T-cell (primary cell): ENCODE measurements around the gene HECTD1. TPM values are rescaled to one million over a fixed set of nuclear protein-coding genes. Genes with fewer than 3 reads are reported as not detected.

ENCODE experiments used
- ATAC-seq, 4 experiments: fragments of 200-7000 bp in 3 of 4; fragments of 150-1000 bp in 1 of 4; cut with Tn5 transposase; replicated peaks in 1 of 4; 1 replicate in 3 of 4; 2 replicates in 1 of 4; pipeline ENCODE4 v1.10.0; 2021; ENCODE audit warnings: moderate library complexity in 3 of 4, mild to moderate bottlenecking in 2 of 4, moderate number of reproducible peaks in 1 of 4
- CTCF ChIA-PET, 2 donors: fragments of 300-600 bp; sonication (Branson Sonifier 250); formaldehyde crosslinking; loops; one replicate each; lab custom pipeline; 2022; ENCODE audit warnings: antibody characterized with exemption in 2 of 2; lab: Charles Lee
- POLR2A ChIA-PET, 2 donors: fragments of 300-600 bp; sonication (Branson Sonifier 250); formaldehyde crosslinking; loops; one replicate each; lab custom pipeline; 2022; ENCODE audit warnings: antibody characterized with exemption in 2 of 2; lab: Charles Lee
- DNase-seq, 35 experiments: peaks; one replicate each; pipeline versions ENCODE4 v3.0.0 to v3.0.0-alpha.2; 2013 to 2023
- H3K27ac ChIP-seq: one replicate; pipeline ENCODE4 v1.5.1; 2013; ENCODE audit warnings: low read length
- H3K27me3 ChIP-seq, 2 experiments: replicated peaks in 1 of 2; 1 replicate in 1 of 2; 2 replicates in 1 of 2; pipeline versions ENCODE4 v1.6.1 to v1.7.0; 2013; ENCODE audit warnings: low read length in 1 of 2, mixed read lengths in 1 of 2; ENCODE audit not compliant: control insufficient read depth in 2 of 2, insufficient read depth in 2 of 2; ENCODE audit errors: extremely low read depth in 1 of 2
- H3K36me3 ChIP-seq, 2 donors: 1 replicate in 1 of 2; 2 replicates in 1 of 2; pipeline versions ENCODE4 v1.6.1 to v1.7.0; 2013; ENCODE audit warnings: low read length in 1 of 2; ENCODE audit not compliant: control insufficient read depth in 2 of 2, insufficient read depth in 1 of 2; ENCODE audit errors: extremely low read depth in 1 of 2
- H3K4me1 ChIP-seq, 2 experiments: 1 replicate in 1 of 2; 2 replicates in 1 of 2; pipeline versions ENCODE4 v1.6.1 to v1.7.0; 2013; ENCODE audit warnings: low read length in 2 of 2, mixed read lengths in 1 of 2; ENCODE audit not compliant: insufficient read depth in 2 of 2, control insufficient read depth in 1 of 2; ENCODE audit errors: extremely low read depth in 1 of 2
- H3K4me3 ChIP-seq, 2 donors: 1 replicate in 1 of 2; 2 replicates in 1 of 2; pipeline versions ENCODE4 v1.5.1 to v1.7.0; 2013; ENCODE audit warnings: mild to moderate bottlenecking in 2 of 2, low read length in 1 of 2, moderate library complexity in 1 of 2; ENCODE audit not compliant: control insufficient read depth in 1 of 2; ENCODE audit errors: extremely low read depth in 1 of 2
- H3K9me3 ChIP-seq: 2 replicates; pipeline ENCODE4 v1.7.0; 2013
- H3K27ac Mint-ChIP-seq, 2 donors: one replicate each; pipeline ENCODE4 v1.8.0; 2020 to 2021; ENCODE audit warnings: mild to moderate bottlenecking in 2 of 2, mixed read lengths in 2 of 2
- H3K27me3 Mint-ChIP-seq, 2 donors: one replicate each; pipeline ENCODE4 v1.8.0; 2021 to 2022; ENCODE audit warnings: mixed read lengths in 2 of 2
- H3K36me3 Mint-ChIP-seq: one replicate; pipeline ENCODE4 v1.8.0; 2021; ENCODE audit warnings: mixed read lengths
- H3K4me1 Mint-ChIP-seq, 3 donors: one replicate each; pipeline ENCODE4 v1.8.0; 2020 to 2022; ENCODE audit warnings: mixed read lengths in 3 of 3, mild to moderate bottlenecking in 1 of 3
- H3K4me3 Mint-ChIP-seq, 3 donors: one replicate each; pipeline ENCODE4 v1.8.0; 2020 to 2022; ENCODE audit warnings: mild to moderate bottlenecking in 3 of 3, mixed read lengths in 3 of 3, moderate library complexity in 3 of 3
- H3K9me3 Mint-ChIP-seq, 3 donors: one replicate each; pipeline ENCODE4 v1.8.0; 2020 to 2022; ENCODE audit warnings: mixed read lengths in 3 of 3
- WGBS: methylation state at CpG from one replicate; pipeline ENCODE4 v1.1.5; 2013; ENCODE audit warnings: missing lambda C conversion rate; ENCODE audit not compliant: insufficient coverage; 5-methylcytosine and 5-hydroxymethylcytosine counted together
- total RNA-seq, 35 experiments: library from RNA in 6 of 35; stranded (reverse) in 6 of 35; fragments of 120-200 nt in 1 of 35; gene quantifications; one replicate each; pipeline versions ENCODE4 v1.2.1 to v1.2.4 and lab custom pipeline; 2013 to 2026

The HECTD1 gene
- total RNA-seq, 5 donors from 2014 or later (not counting 1 experiment from before 2014, with no cell fraction given): 118 to 194 (median 132) TPM

GRCh38 chr14:31181271-31181670, 26.3 kb downstream of the HECTD1 start:
- ATAC-seq (no peak), DNase-seq (no peak)
- 100% methylated on average over 1 of the region's 3 CpGs for WGBS
- Mint-ChIP-seq H3K36me3 (peaks cover 19% of the 10 kb centered on the region), H3K27me3 (no peaks in the 10 kb centered on the region), H3K4me1 (peaks cover 22 to 28% (median 27%) of the 10 kb centered on the region in 3 donors), H3K9me3 (no peaks in the 10 kb centered on the region), H3K4me3 (no peak overlapping the region), H3K27ac (peak overlapping the region; percentile 23 to 52)
- Histone ChIP-seq H3K4me1 (no peaks in the 10 kb centered on the region), H3K36me3 (peaks cover 5 to 18% of the 10 kb centered on the region in 2 donors), H3K27me3 (no peaks in the 10 kb centered on the region), H3K9me3 (no peaks in the 10 kb centered on the region), H3K27ac (no peak overlapping the region), H3K4me3 (no peak overlapping the region)
- CTCF ChIA-PET: no interaction called here
- POLR2A ChIA-PET: no interaction called here

GRCh38 chr14:31180299-31181051, 27.1 kb downstream of the HECTD1 start:
- Mint-ChIP-seq H3K4me1 (peaks cover 16 to 22% (median 20%) of the 10 kb centered on the region in 3 donors), H3K9me3 (no peaks in the 10 kb centered on the region), H3K36me3 (peaks cover 13% of the 10 kb centered on the region), H3K4me3 (no peak overlapping the region), H3K27ac (no peak overlapping the region), H3K27me3 (no peaks in the 10 kb centered on the region)
- H3K36me3 ChIP-seq: peaks cover 4 to 21% of the 10 kb centered on the region in 2 donors
- CTCF ChIA-PET: no interaction called here
- DNase-seq (no peak), ATAC-seq (no peak)
- no peaks in the 10 kb centered on the region for H3K9me3 ChIP-seq
- POLR2A ChIA-PET: no interaction called here
- no peaks in the 10 kb centered on the region for H3K4me1 ChIP-seq
- no peak overlapping the region for H3K27ac ChIP-seq
- 100% methylated on average over 1 of the region's 3 CpGs for WGBS
- H3K27me3 ChIP-seq: no peaks in the 10 kb centered on the region
- H3K4me3 ChIP-seq: no peak overlapping the region

- no peaks in the 10 kb centered on the region for H3K9me3 ChIP-seq
- no peaks in the 10 kb centered on the region for H3K27me3 ChIP-seq
- ATAC-seq (no peak), DNase-seq (no peak)
- no peaks in the 10 kb centered on the region for H3K4me1 ChIP-seq
- H3K36me3 ChIP-seq: peaks cover 5 to 69% of the 10 kb centered on the region in 2 donors
- ChIA-PET CTCF (no interaction called here), POLR2A (interaction anchor here in 1 of 2 donors (0.6 kb wide), 1 partner anchor 48 kb away, joined by 3 read pairs; no protein-coding TSS in a partner anchor)
- peaks cover 47% of the 10 kb centered on the region for H3K36me3 Mint-ChIP-seq
- WGBS: no CpG with 5 or more reads among the region's 4 CpGs
- no peaks in the 10 kb centered on the region for H3K27me3 Mint-ChIP-seq
- H3K4me3 Mint-ChIP-seq: no peak overlapping the region
- no peak overlapping the region for H3K27ac ChIP-seq
- H3K9me3 Mint-ChIP-seq: no peaks in the 10 kb centered on the region
- H3K4me3 ChIP-seq: no peak overlapping the region
- H3K27ac Mint-ChIP-seq: no peak overlapping the region
- peaks cover 0 to 4% (median 2%) of the 10 kb centered on the region in 3 donors for H3K4me1 Mint-ChIP-seq
Observed at GRCh38 chr14:31174433-31174832, 33.2 kb downstream of the HECTD1 start.

DNA sequence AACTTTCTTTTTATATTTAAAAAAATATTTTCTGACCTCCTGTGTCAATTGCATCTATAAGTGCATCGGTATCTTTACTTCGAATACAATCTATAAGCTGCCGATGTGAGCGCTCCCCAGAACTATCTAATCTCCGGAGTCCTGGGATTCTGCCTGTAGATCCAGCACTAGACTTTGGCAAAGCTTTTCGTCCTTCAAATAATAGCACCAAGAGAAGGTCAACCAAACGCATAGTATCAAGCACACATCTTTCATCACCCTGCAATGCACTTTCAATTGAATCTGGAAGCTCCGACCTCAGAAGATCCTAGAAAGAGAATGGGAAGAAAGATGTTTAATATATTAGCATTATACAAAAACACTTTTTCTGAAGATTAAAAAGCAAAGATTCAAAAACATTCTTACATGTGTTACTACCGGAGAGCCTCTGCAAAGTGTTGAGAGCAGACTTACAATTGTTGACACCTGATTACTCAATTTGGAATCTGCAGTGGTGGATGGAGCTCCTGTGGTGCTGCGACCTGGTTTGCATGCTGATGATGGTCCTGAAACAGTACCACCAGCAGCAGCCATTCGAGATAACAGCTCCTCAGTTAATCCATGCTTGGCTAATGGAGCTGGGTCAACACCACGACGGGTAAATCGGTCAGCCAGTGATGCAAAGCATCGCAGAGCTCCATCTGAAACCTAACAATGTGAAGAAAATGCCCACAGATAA, 34.3 kb downstream of the HECTD1 start:
- Mint-ChIP-seq H3K9me3 (no peaks in the 10 kb centered on the region), H3K4me1 (peaks cover 0 to 4% (median 2%) of the 10 kb centered on the region in 3 donors), H3K27me3 (no peaks in the 10 kb centered on the region), H3K27ac (no peak overlapping the region), H3K36me3 (peaks cover 52% of the 10 kb centered on the region), H3K4me3 (no peak overlapping the region)
- WGBS: 97% methylated on average over 9 of the region's 15 CpGs
- Histone ChIP-seq H3K27me3 (no peaks in the 10 kb centered on the region), H3K36me3 (peaks cover 5 to 67% of the 10 kb centered on the region in 2 donors), H3K4me3 (no peak overlapping the region), H3K9me3 (no peaks in the 10 kb centered on the region), H3K4me1 (no peaks in the 10 kb centered on the region), H3K27ac (no peak overlapping the region)
- POLR2A ChIA-PET: no interaction called here
- DNase-seq (no peak), ATAC-seq (no peak)
- CTCF ChIA-PET: interaction anchor here in 1 of 2 donors (0.5 to 1.1 kb wide), 2 partner anchors 181 to 204 kb away, joined by 3 to 8 read pairs; no protein-coding TSS in a partner anchor

DNA sequence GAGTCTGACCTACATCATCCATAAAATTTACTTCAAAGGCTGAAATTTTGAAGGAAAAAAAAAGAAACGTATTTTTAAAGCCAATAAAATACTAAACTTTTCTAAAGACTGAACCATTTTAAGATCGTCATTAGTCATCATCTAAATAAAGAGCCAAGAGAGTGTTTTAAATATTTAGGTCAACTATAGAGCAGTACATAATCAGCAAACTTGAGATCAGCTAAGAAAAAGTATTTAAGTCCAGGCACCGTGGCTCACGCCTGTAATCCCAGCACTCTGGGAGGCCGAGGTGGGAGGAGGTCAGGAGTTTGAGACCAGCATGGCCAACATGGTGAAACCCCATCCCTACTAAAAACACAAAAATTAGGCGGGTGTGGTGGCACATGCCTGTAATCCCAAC, 35.5 kb downstream of the HECTD1 start:
- H3K4me3 ChIP-seq: no peak overlapping the region
- 100% methylated on average over 2 of the region's 6 CpGs for WGBS
- ChIA-PET POLR2A (interaction anchor here in 1 of 2 donors (0.7 kb wide), 1 partner anchor 81 kb away, joined by 3 read pairs; no protein-coding TSS in a partner anchor), CTCF (no interaction called here)
- H3K36me3 ChIP-seq: peaks cover 5 to 69% of the 10 kb centered on the region in 2 donors
- H3K4me3 Mint-ChIP-seq: no peak overlapping the region
- peaks cover 55% of the 10 kb centered on the region for H3K36me3 Mint-ChIP-seq
- no peaks in the 10 kb centered on the region for H3K9me3 Mint-ChIP-seq
- H3K27me3 Mint-ChIP-seq: no peaks in the 10 kb centered on the region
- no peaks in the 10 kb centered on the region for H3K4me1 ChIP-seq
- no peak overlapping the region for H3K27ac ChIP-seq
- H3K27me3 ChIP-seq: no peaks in the 10 kb centered on the region
- no peak overlapping the region for H3K27ac Mint-ChIP-seq
- ATAC-seq: no peak
- DNase-seq: no peak
- H3K4me1 Mint-ChIP-seq: peaks cover 0 to 1% (median 0%) of the 10 kb centered on the region in 3 donors
- H3K9me3 ChIP-seq: no peaks in the 10 kb centered on the region

- ChIA-PET POLR2A (no interaction called here), CTCF (no interaction called here)
- H3K4me3 Mint-ChIP-seq: no peak overlapping the region
- H3K36me3 ChIP-seq: peaks cover 3 to 79% of the 10 kb centered on the region in 2 donors
- WGBS: no CpG with 5 or more reads among the region's 1 CpG
- H3K27ac ChIP-seq: no peak overlapping the region
- H3K27me3 Mint-ChIP-seq: no peaks in the 10 kb centered on the region
- peaks cover 0 to 1% (median 0%) of the 10 kb centered on the region in 3 donors for H3K4me1 Mint-ChIP-seq
- peaks cover 60% of the 10 kb centered on the region for H3K36me3 Mint-ChIP-seq
- H3K4me3 ChIP-seq: no peak overlapping the region
- H3K27me3 ChIP-seq: no peaks in the 10 kb centered on the region
- ATAC-seq: no peak
- no peak overlapping the region for H3K27ac Mint-ChIP-seq
- H3K4me1 ChIP-seq: no peaks in the 10 kb centered on the region
- no peaks in the 10 kb centered on the region for H3K9me3 Mint-ChIP-seq
- no peak for DNase-seq
- H3K9me3 ChIP-seq: no peaks in the 10 kb centered on the region
Observed at GRCh38 chr14:31170411-31170810, 37.2 kb downstream of the HECTD1 start.
